GM11168 (cell line): ENCODE measurements around the gene SULT2B1.

Source experiments
- in situ Hi-C: fragments of 300-500 bp; cut with MboI; formaldehyde crosslinking; loops from one replicate; pipeline ENCODE4 v1.12.0; 2022; ENCODE audit warnings: low sequenced_read_pairs; ENCODE audit not compliant: unreplicated experiment

Gene SULT2B1

GRCh38 chr19:48616491-48617056, 64.6 kb downstream of the SULT2B1 start:
- in situ Hi-C loops: no loop called here

- in situ Hi-C loops: no loop called here
Measured at GRCh38 chr19:48617146-48617937, 65.4 kb downstream of the SULT2B1 start.

- in situ Hi-C loops: no loop called here
Measured at GRCh38 chr19:48618278-48618915, 66.4 kb downstream of the SULT2B1 start.

GRCh38 chr19:48618916-48619691, 67.1 kb downstream of the SULT2B1 start, which contains the start of the genes RPL18 and SPHK2:
TSS of gene RPL18 (minus strand) at chr19:48619178. CDS start at chr19:48619143, 35 bp downstream.
TSS of gene SPHK2 (plus strand) at chr19:48619506. CDS start at chr19:48620515, 1,009 bp downstream.
- in situ Hi-C loops: no loop called here

- in situ Hi-C loops: no loop called here
Measured at GRCh38 chr19:48619692-48620585, 68.0 kb downstream of the SULT2B1 start.

GRCh38 chr19:48623556-48624066, 71.6 kb downstream of the SULT2B1 start:
- in situ Hi-C loops: no loop called here

GRCh38 chr19:48624067-48624594, 72.2 kb downstream of the SULT2B1 start:
- in situ Hi-C loops: no loop called here

- in situ Hi-C loops: no loop called here
Measured at GRCh38 chr19:48624791-48625723, 73.1 kb downstream of the SULT2B1 start.

GRCh38 chr19:48625891-48626327, 73.9 kb downstream of the SULT2B1 start:
- in situ Hi-C loops: no loop called here

GRCh38 chr19:48627201-48627864, 75.4 kb downstream of the SULT2B1 start:
- in situ Hi-C loops: no loop called here

GRCh38 chr19:48627865-48628314, 75.9 kb downstream of the SULT2B1 start:
- in situ Hi-C loops: no loop called here

- in situ Hi-C loops: no loop called here
Measured at GRCh38 chr19:48628486-48629296, 76.7 kb downstream of the SULT2B1 start.

GRCh38 chr19:48629297-48629598, 77.3 kb downstream of the SULT2B1 start:
- in situ Hi-C loops: no loop called here

GRCh38 chr19:48629599-48630295, 77.8 kb downstream of the SULT2B1 start:
- in situ Hi-C loops: no loop called here

- in situ Hi-C loops: no loop called here
Measured at GRCh38 chr19:48630296-48631063, 78.5 kb downstream of the SULT2B1 start.
